WTC11 (cell line): ENCODE measurements around the gene CMKLR1. TPM values are rescaled to one million over a fixed set of nuclear protein-coding genes. Genes with fewer than 3 reads are reported as not detected.

Experiments
- ATAC-seq: fragments of 200-7000 bp; cut with Tn5 transposase; 2 replicates; pipeline ENCODE4 v1.10.0; 2021; ENCODE audit warnings: mild to moderate bottlenecking, moderate library complexity
- CTCF ChIA-PET: fragments of 300-600 bp; sonication (Branson Sonifier 250); formaldehyde crosslinking; loops from one replicate; lab custom pipeline; 2021; ENCODE audit warnings: antibody characterized with exemption; lab: Charles Lee
- POLR2A ChIA-PET: fragments of 350-600 bp; sonication (Branson Sonifier 250); formaldehyde crosslinking; loops from one replicate; lab custom pipeline; 2021; ENCODE audit warnings: antibody characterized with exemption; lab: Charles Lee
- DNase-seq: peaks from one replicate; pipeline ENCODE4 v3.0.0; 2021; ENCODE audit warnings: low spot score
- H3K27ac Mint-ChIP-seq: 2 replicates; pipeline ENCODE4 v1.8.0; 2021; ENCODE audit warnings: mixed read lengths
- H3K27me3 Mint-ChIP-seq: 2 replicates; pipeline ENCODE4 v1.8.0; 2021; ENCODE audit warnings: low read depth, mild to moderate bottlenecking, moderate library complexity, mixed read lengths
- H3K36me3 Mint-ChIP-seq: 2 replicates; pipeline ENCODE4 v1.8.0; 2021; ENCODE audit warnings: mixed read lengths
- H3K4me1 Mint-ChIP-seq: 2 replicates; pipeline ENCODE4 v1.8.0; 2022; ENCODE audit warnings: mixed read lengths
- H3K4me3 Mint-ChIP-seq: 2 replicates; pipeline ENCODE4 v1.8.0; 2021; ENCODE audit warnings: mild to moderate bottlenecking, moderate library complexity, mixed read lengths
- H3K9me3 Mint-ChIP-seq: 2 replicates; pipeline ENCODE4 v1.8.0; 2021; ENCODE audit warnings: mixed read lengths
- AFF4 ChIP-seq: sonication (generic); formaldehyde crosslinking; IDR thresholded peaks from 2 replicates; pipeline ENCODE4 v1.8.1; 2023; ENCODE audit warnings: mild to moderate bottlenecking, missing genetic modification reagents, borderline replicate concordance
- ATF6 ChIP-seq: sonication (generic); formaldehyde crosslinking; IDR thresholded peaks from 2 replicates; pipeline ENCODE4 v1.8.1; 2023; ENCODE audit warnings: mild to moderate bottlenecking, missing genetic modification reagents
- CREB1 ChIP-seq: sonication (generic); formaldehyde crosslinking; IDR thresholded peaks from 2 replicates; pipeline ENCODE4 v1.8.0; 2023; ENCODE audit warnings: mild to moderate bottlenecking, missing genetic modification reagents
- CTCF ChIP-seq: fragments of 200-600 bp; IDR thresholded peaks from 2 replicates; pipeline ENCODE4 v1.8.0; 2022; ENCODE audit warnings: antibody characterized with exemption
- E2F1 ChIP-seq: sonication (generic); formaldehyde crosslinking; IDR thresholded peaks from 2 replicates; pipeline ENCODE4 v1.8.0; 2022; ENCODE audit warnings: mild to moderate bottlenecking, missing genetic modification reagents
- ELF4 ChIP-seq: sonication (generic); formaldehyde crosslinking; IDR thresholded peaks from 2 replicates; pipeline ENCODE4 v1.8.1; 2022; ENCODE audit warnings: low read depth, mild to moderate bottlenecking, moderate library complexity, missing genetic modification reagents
- EMX1 ChIP-seq: fragments of 250-450 bp; sonication (Bioruptor Pico); IDR thresholded peaks from 2 replicates; pipeline ENCODE4 v1.8.0; 2021; ENCODE audit warnings: mild to moderate bottlenecking
- ETV6 ChIP-seq: sonication (generic); formaldehyde crosslinking; IDR thresholded peaks from 2 replicates; pipeline ENCODE4 v1.8.1; 2022; ENCODE audit warnings: mild to moderate bottlenecking, missing genetic modification reagents
- FOXK1 ChIP-seq: sonication (generic); formaldehyde crosslinking; IDR thresholded peaks from 2 replicates; pipeline ENCODE4 v1.8.0; 2022; ENCODE audit warnings: mild to moderate bottlenecking, moderate library complexity, missing genetic modification reagents
- FOXP4 ChIP-seq: sonication (generic); formaldehyde crosslinking; IDR thresholded peaks from 2 replicates; pipeline ENCODE4 v1.8.0; 2022; ENCODE audit warnings: mild to moderate bottlenecking, missing genetic modification reagents
- HMGA2 ChIP-seq: fragments of 250-450 bp; sonication (Bioruptor Pico); IDR thresholded peaks from 2 replicates; pipeline ENCODE4 v1.4.0; 2021; ENCODE audit warnings: mild to moderate bottlenecking, moderate library complexity
- JAZF1 ChIP-seq: fragments of 250-450 bp; sonication (Bioruptor Pico); IDR thresholded peaks from 2 replicates; pipeline ENCODE4 v1.9.0; 2021; ENCODE audit warnings: moderate library complexity, mild to moderate bottlenecking, inconsistent platforms
- JUN ChIP-seq: sonication (generic); formaldehyde crosslinking; IDR thresholded peaks from 2 replicates; pipeline ENCODE4 v1.8.0; 2023; ENCODE audit warnings: mild to moderate bottlenecking, missing genetic modification reagents
- MXD4 ChIP-seq: fragments of 250-450 bp; sonication (Bioruptor Pico); IDR thresholded peaks from 2 replicates; pipeline ENCODE4 v1.8.0; 2021; ENCODE audit warnings: mild to moderate bottlenecking, moderate library complexity, borderline replicate concordance
- NFE2L1 ChIP-seq: sonication (generic); formaldehyde crosslinking; IDR thresholded peaks from 2 replicates; pipeline ENCODE4 v1.8.1; 2023; ENCODE audit warnings: missing genetic modification reagents
- NR1H2 ChIP-seq: sonication (generic); formaldehyde crosslinking; IDR thresholded peaks from 2 replicates; pipeline ENCODE4 v1.9.0; 2021; ENCODE audit warnings: mild to moderate bottlenecking, moderate library complexity, missing genetic modification reagents
- RORB ChIP-seq: fragments of 250-450 bp; sonication (Bioruptor Pico); IDR thresholded peaks from 2 replicates; pipeline ENCODE4 v1.9.0; 2021; ENCODE audit warnings: mild to moderate bottlenecking
- SOX15 ChIP-seq: fragments of 250-450 bp; sonication (Bioruptor Pico); IDR thresholded peaks from 2 replicates; pipeline ENCODE4 v1.9.0; 2021; ENCODE audit warnings: mild to moderate bottlenecking
- TEAD1 ChIP-seq: sonication (generic); formaldehyde crosslinking; IDR thresholded peaks from 2 replicates; pipeline ENCODE4 v1.8.0; 2022; ENCODE audit warnings: mild to moderate bottlenecking, missing genetic modification reagents
- TEAD4 ChIP-seq: sonication (generic); formaldehyde crosslinking; IDR thresholded peaks from 2 replicates; pipeline ENCODE4 v1.8.0; 2022; ENCODE audit warnings: mild to moderate bottlenecking, missing genetic modification reagents
- USF2 ChIP-seq: sonication (generic); formaldehyde crosslinking; IDR thresholded peaks from 2 replicates; pipeline ENCODE4 v1.8.1; 2023; ENCODE audit warnings: mild to moderate bottlenecking, missing genetic modification reagents, moderate library complexity
- ZNF138 ChIP-seq: sonication (generic); formaldehyde crosslinking; conservative IDR thresholded peaks from 2 replicates; pipeline ENCODE4 v1.8.1; 2022; ENCODE audit warnings: mild to moderate bottlenecking, moderate library complexity, missing genetic modification reagents
- ZNF416 ChIP-seq: fragments of 250-450 bp; sonication (Bioruptor Pico); IDR thresholded peaks from 2 replicates; pipeline ENCODE4 v1.9.0; 2021; ENCODE audit warnings: mild to moderate bottlenecking, inconsistent platforms
- ZNF425 ChIP-seq: fragments of 250-450 bp; sonication (Bioruptor Pico); conservative IDR thresholded peaks from 2 replicates; pipeline ENCODE4 v1.9.0; 2021; ENCODE audit warnings: mild to moderate bottlenecking
- ZNF671 ChIP-seq: fragments of 250-450 bp; sonication (Bioruptor Pico); IDR thresholded peaks from 2 replicates; pipeline ENCODE4 v1.8.0; 2021; ENCODE audit warnings: mild to moderate bottlenecking
- total RNA-seq: library from RNA; stranded (reverse); gene quantifications from 3 replicates; pipeline ENCODE4 v1.2.3, GENCODE V29; 2021

CMKLR1 gene
- total RNA-seq, 1 experiment from 2014 or later, result 1.6 TPM

- no peak for TF ChIP-seq FOXP4 (CRISPR knock-in tag)
- TF ChIP-seq MXD4 (CRISPR knock-in tag), result no peak
- no peak for TF ChIP-seq ELF4 (CRISPR knock-in tag)
- TF ChIP-seq ETV6 (CRISPR knock-in tag), result no peak
- no peak for TF ChIP-seq ATF6
- no peak for TF ChIP-seq NFE2L1 (CRISPR knock-in tag)
- no peak for TF ChIP-seq RORB (CRISPR knock-in tag)
- TF ChIP-seq EMX1, result no peak
- TF ChIP-seq CREB1, result no peak
- TF ChIP-seq CTCF, result no peak
- TF ChIP-seq ZNF138 (CRISPR knock-in tag), result no peak
These were observed 2.2 kb upstream of the CMKLR1 start (continued) for GRCh38 chr12:108341356-108341755.

- Mint-ChIP-seq H3K4me3 (no peak overlapping the region), H3K9me3 (peaks cover 11% of the 10 kb centered on the region), H3K27me3 (no peaks in the 10 kb centered on the region; the same call in 1 of the 2 replicates), H3K4me1 (peaks cover 20% of the 10 kb centered on the region), H3K27ac (no peak overlapping the region), H3K36me3 (no peaks in the 10 kb centered on the region)
- no peak for DNase-seq
- TF ChIP-seq JAZF1 (no peak), E2F1 (no peak), AFF4 (CRISPR knock-in tag) (no peak), FOXK1 (no peak), JUN (CRISPR knock-in tag) (no peak), ZNF416 (CRISPR knock-in tag) (no peak), SOX15 (CRISPR knock-in tag) (no peak), NR1H2 (CRISPR knock-in tag) (no peak), ZNF425 (CRISPR knock-in tag) (no peak), TEAD4 (no peak), HMGA2 (CRISPR knock-in tag) (no peak), USF2 (no peak), ZNF671 (CRISPR knock-in tag) (no peak), TEAD1 (CRISPR knock-in tag) (no peak), ZNF138 (CRISPR knock-in tag) (no peak)
- CTCF ChIA-PET, result interaction anchor here (0.8 to 1.8 kb wide), 2 partner anchors 20 to 105 kb away, joined by 3 to 11 read pairs; no protein-coding TSS in a partner anchor
- no peak for ATAC-seq
- POLR2A ChIA-PET, result interaction anchor here (1.3 kb wide), 1 partner anchor 23 kb away, joined by 3 read pairs; no protein-coding TSS in a partner anchor
These were observed 926 bp upstream of the CMKLR1 start for GRCh38 chr12:108340037-108340436.
